Measurements from ENCODE around the gene CELSR3. TPM values are rescaled to one million over a fixed set of nuclear protein-coding genes. Genes with fewer than 3 reads are reported as not detected.

CELSR3 gene
- total RNA-seq, 1 experiment from 2014 or later = 24.9 TPM

GRCh38 chr3:48594417-48595049 is 68.2 kb downstream of the CELSR3 start:
- DNase-seq = no peak
- intact Hi-C loops (cut with micrococcal nuclease; ENCODE audit: unreplicated experiment) = loop anchor here (5.0 kb wide), 1 partner anchor 32 kb away; the partner anchor contains the start of gene UCN2
- Mint-ChIP-seq H3K9me3 (ENCODE audit: low read depth, unreplicated experiment) (no peaks in the 10 kb centered on the region), H3K4me3 (ENCODE audit: low read depth, unreplicated experiment) (peak overlapping the region; percentile 67), H3K27me3 (ENCODE audit: unreplicated experiment) (peaks cover 12% of the 10 kb centered on the region), H3K36me3 (ENCODE audit: insufficient read depth, unreplicated experiment) (peaks cover 33% of the 10 kb centered on the region), H3K4me1 (ENCODE audit: low read depth, unreplicated experiment) (peaks cover 13% of the 10 kb centered on the region), H3K27ac (ENCODE audit: unreplicated experiment) (no peak overlapping the region)
- TSS peak; percentile 70 for BruUV-seq (replicated peaks)
- TF ChIP-seq CTCF (IDR thresholded peaks at IDR 0.05; ENCODE audit: unreplicated experiment) = no peak
- CTCF ChIA-PET = interaction anchor here (0.5 kb wide), 1 partner anchor 90 kb away, joined by 6 read pairs; no protein-coding TSS in a partner anchor

GRCh38 chr3:48593337-48593736 is 69.3 kb downstream of the CELSR3 start:
- intact Hi-C loops (cut with micrococcal nuclease; ENCODE audit: unreplicated experiment) = no loop called here
- Mint-ChIP-seq H3K27me3 (ENCODE audit: unreplicated experiment) (peaks cover 12% of the 10 kb centered on the region), H3K36me3 (ENCODE audit: insufficient read depth, unreplicated experiment) (peaks cover 33% of the 10 kb centered on the region), H3K4me1 (ENCODE audit: low read depth, unreplicated experiment) (peaks cover 13% of the 10 kb centered on the region), H3K9me3 (ENCODE audit: low read depth, unreplicated experiment) (no peaks in the 10 kb centered on the region), H3K4me3 (ENCODE audit: low read depth, unreplicated experiment) (no peak overlapping the region), H3K27ac (ENCODE audit: unreplicated experiment) (no peak overlapping the region)
- BruUV-seq (replicated peaks) = no TSS peak
- no peak for DNase-seq
- CTCF ChIA-PET = no interaction called here
- TF ChIP-seq CTCF (IDR thresholded peaks at IDR 0.05; ENCODE audit: unreplicated experiment) = no peak

GRCh38 chr3:48592519-48593087 is 70.1 kb downstream of the CELSR3 start:
- Mint-ChIP-seq H3K36me3 (ENCODE audit: insufficient read depth, unreplicated experiment) (peaks cover 31% of the 10 kb centered on the region), H3K4me3 (ENCODE audit: low read depth, unreplicated experiment) (no peak overlapping the region), H3K4me1 (ENCODE audit: low read depth, unreplicated experiment) (peaks cover 13% of the 10 kb centered on the region), H3K27me3 (ENCODE audit: unreplicated experiment) (peaks cover 12% of the 10 kb centered on the region), H3K9me3 (ENCODE audit: low read depth, unreplicated experiment) (no peaks in the 10 kb centered on the region), H3K27ac (ENCODE audit: unreplicated experiment) (no peak overlapping the region)
- DNase-seq = no peak
- intact Hi-C loops (cut with micrococcal nuclease; ENCODE audit: unreplicated experiment) = no loop called here
- no TSS peak for BruUV-seq (replicated peaks)
- CTCF ChIA-PET = no interaction called here
- no peak for TF ChIP-seq CTCF (IDR thresholded peaks at IDR 0.05; ENCODE audit: unreplicated experiment)

- no TSS peak for BruUV-seq (replicated peaks)
- Mint-ChIP-seq H3K27me3 (ENCODE audit: unreplicated experiment) (peaks cover 12% of the 10 kb centered on the region), H3K9me3 (ENCODE audit: low read depth, unreplicated experiment) (no peaks in the 10 kb centered on the region), H3K4me1 (ENCODE audit: low read depth, unreplicated experiment) (peaks cover 13% of the 10 kb centered on the region), H3K27ac (ENCODE audit: unreplicated experiment) (no peak overlapping the region), H3K4me3 (ENCODE audit: low read depth, unreplicated experiment) (no peak overlapping the region), H3K36me3 (ENCODE audit: insufficient read depth, unreplicated experiment) (peaks cover 25% of the 10 kb centered on the region)
- no peak for TF ChIP-seq CTCF (IDR thresholded peaks at IDR 0.05; ENCODE audit: unreplicated experiment)
- no peak for DNase-seq
- CTCF ChIA-PET = no interaction called here
- intact Hi-C loops (cut with micrococcal nuclease; ENCODE audit: unreplicated experiment) = no loop called here
Measured at GRCh38 chr3:48591886-48592518, 70.7 kb downstream of the CELSR3 start.

Data from Calu3 (cell line).